Stimulated activated CD4-positive, alpha-beta T cell treated with anti-CD3 and anti-CD28 coated beads, TNF-alpha, amount 100 ng/mL, for 1 hour (primary cell): Measurements from ENCODE around the gene BABAM1.

Experiments used
- DNase-seq, 3 donors: peaks; one replicate each; pipeline ENCODE4 v3.0.0-alpha.2; 2020; ENCODE audit warnings: low read depth in 3 of 3, low spot score in 1 of 3

The BABAM1 gene

GRCh38 chr19:17243211-17243829 lies 23.9 kb upstream of the BABAM1 start:
- no peak for DNase-seq

- no peak for DNase-seq
Observed at GRCh38 chr19:17243830-17244617, 23.2 kb upstream of the BABAM1 start.

- DNase-seq = no peak
Observed at GRCh38 chr19:17244618-17245534, 22.4 kb upstream of the BABAM1 start.

- DNase-seq = peak in 1 of 3 donors; percentile 21
Observed at GRCh38 chr19:17245535-17245984, 21.7 kb upstream of the BABAM1 start, which contains the start of gene NR2F6. NR2F6 (minus strand) TSS chr19:17245919; CDS start chr19:17245220, 699 bp downstream.

- DNase-seq = no peak
Observed at GRCh38 chr19:17246681-17247425, 20.4 kb upstream of the BABAM1 start.

- DNase-seq = no peak
Observed at GRCh38 chr19:17248011-17248776, 19.0 kb upstream of the BABAM1 start.

GRCh38 chr19:17249887-17250548 lies 17.2 kb upstream of the BABAM1 start:
- no peak for DNase-seq

GRCh38 chr19:17254636-17255035 lies 12.6 kb upstream of the BABAM1 start:
- no peak for DNase-seq

GRCh38 chr19:17255150-17255621 lies 12.1 kb upstream of the BABAM1 start:
- no peak for DNase-seq

GRCh38 chr19:17256130-17256529 lies 11.1 kb upstream of the BABAM1 start:
- no peak for DNase-seq

- DNase-seq = no peak
Observed at GRCh38 chr19:17259118-17259780, 8.0 kb upstream of the BABAM1 start.

GRCh38 chr19:17259934-17260333 lies 7.3 kb upstream of the BABAM1 start:
- DNase-seq = no peak

- peak; percentile 77 to 88 (median 81) for DNase-seq
Observed at GRCh38 chr19:17260842-17261325, 6.4 kb upstream of the BABAM1 start.

- DNase-seq = no peak
Observed at GRCh38 chr19:17262557-17262956, 4.7 kb upstream of the BABAM1 start.

- no peak for DNase-seq
Observed at GRCh38 chr19:17263712-17264640, 3.3 kb upstream of the BABAM1 start.

- DNase-seq = no peak
Observed at GRCh38 chr19:17264641-17264979, 2.6 kb upstream of the BABAM1 start, which contains the start of gene USHBP1. USHBP1 (minus strand) TSS chr19:17264745; CDS start chr19:17264299, 446 bp downstream.

GRCh38 chr19:17266026-17266425 lies 1.2 kb upstream of the BABAM1 start:
- DNase-seq = no peak

GRCh38 chr19:17266589-17266974 lies 661 bp upstream of the BABAM1 start:
- DNase-seq = no peak
